Measurements from ENCODE around the gene CA11.

The CA11 gene

DNA sequence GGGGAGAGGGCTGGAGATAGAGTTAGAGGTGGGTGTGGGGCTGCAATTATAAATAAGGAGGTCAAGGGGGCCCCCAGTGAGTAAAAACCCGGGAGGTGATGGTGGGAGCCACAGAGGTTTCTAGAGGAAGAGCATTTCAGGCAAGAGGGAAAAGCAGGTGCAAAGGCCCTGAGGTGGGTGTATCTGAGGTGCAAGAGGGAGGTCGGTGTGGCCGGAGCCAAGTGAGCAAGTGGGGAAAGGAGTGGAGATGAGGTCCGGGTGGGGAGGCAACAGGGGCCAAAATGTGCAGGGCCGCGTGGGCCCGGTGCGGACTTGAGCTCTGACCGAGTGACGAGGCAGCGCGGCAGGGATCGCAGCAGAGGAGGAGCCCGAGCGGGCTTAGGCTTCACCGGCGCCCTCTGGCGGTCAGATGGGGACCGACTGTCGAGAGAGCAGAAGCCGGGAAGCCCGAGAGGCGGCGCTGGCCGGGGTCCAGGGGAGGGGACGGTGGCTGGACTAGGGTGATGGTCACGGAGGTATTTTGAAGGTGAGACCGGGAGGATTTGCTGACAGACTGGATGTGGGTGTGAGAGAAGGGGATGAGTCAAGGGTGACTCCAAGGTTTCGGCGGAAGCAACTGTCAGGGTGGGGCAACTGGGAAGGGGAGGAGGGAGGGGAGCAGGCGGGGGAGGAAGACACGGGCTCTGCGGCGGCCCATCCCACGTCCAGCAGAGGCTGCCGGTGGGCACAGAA, 57.2 kb downstream of the CA11 start:
- DNase-seq = peak; percentile 84

Data from right kidney (tissue), 1 donor.